CD4-positive, CD25-positive, alpha-beta regulatory T cell (primary cell): ENCODE measurements around the gene FNDC4. TPM values are rescaled to one million over a fixed set of nuclear protein-coding genes. Genes with fewer than 3 reads are reported as not detected.
A peak's percentile ranks its signal among the peaks of the same experiment; 100 is the strongest.

Source experiments
- ATAC-seq, 2 donors: fragments of 150-1000 bp; cut with Tn5 transposase; one replicate each; pipeline ENCODE4 v1.10.0; 2021; ENCODE audit warnings: low read depth in 2 of 2, moderate number of reproducible peaks in 2 of 2, moderate library complexity in 1 of 2
- DNase-seq, 3 donors: peaks; one replicate each; pipeline versions ENCODE4 v3.0.0 to v3.0.0-alpha.2; 2012 to 2022; ENCODE audit warnings: mixed read lengths in 1 of 3
- H3K27ac ChIP-seq: one replicate; pipeline ENCODE4 v1.7.0; 2013; ENCODE audit warnings: mild to moderate bottlenecking, low read length; ENCODE audit not compliant: insufficient read depth, poor library complexity, severe bottlenecking
- H3K27me3 ChIP-seq: one replicate; pipeline ENCODE4 v1.7.0; 2013; ENCODE audit warnings: low read length; ENCODE audit not compliant: control insufficient read depth, insufficient read depth
- H3K36me3 ChIP-seq: one replicate; pipeline ENCODE4 v1.7.0; 2013; ENCODE audit warnings: mild to moderate bottlenecking, low read length, moderate library complexity; ENCODE audit not compliant: control insufficient read depth, insufficient read depth
- H3K4me1 ChIP-seq: 2 replicates; pipeline ENCODE4 v1.7.0; 2013; ENCODE audit warnings: mild to moderate bottlenecking, low read length; ENCODE audit not compliant: insufficient read depth, control insufficient read depth, poor library complexity, severe bottlenecking
- H3K4me3 ChIP-seq: one replicate; pipeline ENCODE4 v1.7.0; 2013; ENCODE audit warnings: low read depth, mild to moderate bottlenecking, low read length, moderate library complexity
- H3K9me3 ChIP-seq, 2 experiments: 1 replicate in 1 of 2; 2 replicates in 1 of 2; pipeline ENCODE4 v1.7.0; 2013; ENCODE audit warnings: low read length in 2 of 2, mild to moderate bottlenecking in 1 of 2, moderate library complexity in 1 of 2; ENCODE audit not compliant: control insufficient read depth in 2 of 2
- H3K27ac Mint-ChIP-seq, 3 donors: one replicate each; pipeline ENCODE4 v1.8.0; 2020 to 2022; ENCODE audit warnings: mild to moderate bottlenecking in 3 of 3, mixed read lengths in 3 of 3, moderate library complexity in 2 of 3
- H3K27me3 Mint-ChIP-seq: one replicate; pipeline ENCODE4 v1.8.0; 2022; ENCODE audit warnings: mild to moderate bottlenecking, mixed read lengths
- H3K36me3 Mint-ChIP-seq: one replicate; pipeline ENCODE4 v1.8.0; 2020; ENCODE audit warnings: mixed read lengths
- H3K4me1 Mint-ChIP-seq, 4 donors: one replicate each; pipeline ENCODE4 v1.8.0; 2020 to 2022; ENCODE audit warnings: mixed read lengths in 4 of 4, mild to moderate bottlenecking in 1 of 4
- H3K4me3 Mint-ChIP-seq, 4 donors: one replicate each; pipeline ENCODE4 v1.8.0; 2020 to 2022; ENCODE audit warnings: mild to moderate bottlenecking in 4 of 4, mixed read lengths in 4 of 4, moderate library complexity in 3 of 4
- H3K9me3 Mint-ChIP-seq, 7 donors: one replicate each; pipeline ENCODE4 v1.8.0; 2020 to 2022; ENCODE audit warnings: mixed read lengths in 7 of 7, mild to moderate bottlenecking in 3 of 7, moderate library complexity in 2 of 7
- polyA plus RNA-seq, 4 donors: library from polyadenylated mRNA; unstranded; fragments of 300-500 nt; fragmentation: Illumina TruSeq; gene quantifications; one replicate each; pipeline ENCODE4 v1.2.3, GENCODE V29; 2021
- total RNA-seq: library from RNA; stranded (reverse); gene quantifications from one replicate; pipeline ENCODE4 v1.2.3, GENCODE V29; 2022

The FNDC4 gene
- total and polyA plus RNA-seq, 5 donors from 2014 or later = 0.39 TPM; not detected in 4

- Mint-ChIP-seq H3K36me3 (peaks cover 12% of the 10 kb centered on the region), H3K27me3 (no peaks in the 10 kb centered on the region), H3K4me3 (no peak overlapping the region), H3K27ac (peak overlapping the region in 1 of 3 donors; percentile 38), H3K9me3 (no peaks in the 10 kb centered on the region), H3K4me1 (peaks cover 0 to 5% (median 0%) of the 10 kb centered on the region in 4 donors)
- Histone ChIP-seq H3K27ac (no peak overlapping the region), H3K9me3 (no peaks in the 10 kb centered on the region), H3K4me1 (no peaks in the 10 kb centered on the region), H3K27me3 (no peaks in the 10 kb centered on the region), H3K36me3 (no peaks in the 10 kb centered on the region), H3K4me3 (no peak overlapping the region)
- ATAC-seq (no peak), DNase-seq (no peak)
Observed at GRCh38 chr2:27453968-27454367, 41.0 kb downstream of the FNDC4 start.

GRCh38 chr2:27451095-27451494 lies 43.9 kb downstream of the FNDC4 start:
- no peaks in the 10 kb centered on the region for H3K36me3 ChIP-seq
- no peaks in the 10 kb centered on the region for H3K4me1 ChIP-seq
- Mint-ChIP-seq H3K36me3 (peaks cover 18% of the 10 kb centered on the region), H3K4me1 (peaks cover 0 to 5% (median 2%) of the 10 kb centered on the region in 4 donors), H3K27me3 (no peaks in the 10 kb centered on the region), H3K27ac (peak overlapping the region in 1 of 3 donors; percentile 74), H3K9me3 (no peaks in the 10 kb centered on the region), H3K4me3 (no peak overlapping the region)
- H3K9me3 ChIP-seq = no peaks in the 10 kb centered on the region
- ATAC-seq (no peak), DNase-seq (no peak)
- H3K27ac ChIP-seq = no peak overlapping the region
- H3K4me3 ChIP-seq = no peak overlapping the region
- H3K27me3 ChIP-seq = no peaks in the 10 kb centered on the region

DNA sequence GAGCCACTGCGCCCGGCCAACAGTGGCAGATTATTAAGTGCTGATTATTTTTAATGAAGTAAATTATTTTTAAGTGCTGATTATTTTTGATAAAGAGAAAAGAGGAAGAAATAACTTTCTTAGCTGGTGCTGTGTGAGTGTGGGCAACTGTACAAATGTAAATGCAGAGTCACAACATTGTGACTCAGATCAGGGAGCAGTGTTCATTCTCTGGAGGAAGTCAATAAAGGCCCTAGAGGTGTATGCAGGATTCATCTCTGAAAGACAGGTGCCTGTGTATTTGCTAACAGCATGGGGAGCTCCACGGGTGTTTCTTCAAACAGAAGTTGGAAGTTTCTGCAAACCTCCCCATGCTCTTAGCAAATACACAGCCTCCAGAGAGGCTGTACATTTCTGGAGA lies 46.6 kb downstream of the FNDC4 start:
- Mint-ChIP-seq H3K4me1 (peaks cover 0 to 6% (median 2%) of the 10 kb centered on the region in 4 donors), H3K9me3 (no peaks in the 10 kb centered on the region), H3K36me3 (peaks cover 18% of the 10 kb centered on the region), H3K4me3 (no peak overlapping the region), H3K27ac (peak overlapping the region in 1 of 3 donors; percentile 42), H3K27me3 (no peaks in the 10 kb centered on the region)
- peaks cover 3% of the 10 kb centered on the region for H3K36me3 ChIP-seq
- ATAC-seq (no peak), DNase-seq (no peak)
- H3K4me1 ChIP-seq = no peaks in the 10 kb centered on the region
- no peak overlapping the region for H3K27ac ChIP-seq
- no peaks in the 10 kb centered on the region for H3K9me3 ChIP-seq
- no peaks in the 10 kb centered on the region for H3K27me3 ChIP-seq
- H3K4me3 ChIP-seq = no peak overlapping the region

- ATAC-seq = no peak
- no peak overlapping the region for H3K27ac ChIP-seq
- Mint-ChIP-seq H3K27me3 (no peaks in the 10 kb centered on the region), H3K4me1 (peaks cover 0 to 6% (median 3%) of the 10 kb centered on the region in 4 donors), H3K4me3 (no peak overlapping the region), H3K9me3 (no peaks in the 10 kb centered on the region), H3K36me3 (peaks cover 32% of the 10 kb centered on the region), H3K27ac (peak overlapping the region in 2 of 3 donors; percentile 20 to 58)
- H3K36me3 ChIP-seq = peaks cover 18% of the 10 kb centered on the region
- DNase-seq = peak in 1 of 3 donors; percentile 57
- no peak overlapping the region for H3K4me3 ChIP-seq
- no peaks in the 10 kb centered on the region for H3K9me3 ChIP-seq
- no peaks in the 10 kb centered on the region for H3K4me1 ChIP-seq
- H3K27me3 ChIP-seq = no peaks in the 10 kb centered on the region
Observed at GRCh38 chr2:27446057-27446456, 48.9 kb downstream of the FNDC4 start.

GRCh38 chr2:27445615-27446014 lies 49.4 kb downstream of the FNDC4 start:
- Histone ChIP-seq H3K27ac (no peak overlapping the region), H3K27me3 (no peaks in the 10 kb centered on the region), H3K36me3 (peaks cover 23% of the 10 kb centered on the region), H3K4me1 (no peaks in the 10 kb centered on the region), H3K9me3 (no peaks in the 10 kb centered on the region), H3K4me3 (no peak overlapping the region)
- no peaks in the 10 kb centered on the region for H3K9me3 Mint-ChIP-seq
- H3K27me3 Mint-ChIP-seq = no peaks in the 10 kb centered on the region
- peaks cover 36% of the 10 kb centered on the region for H3K36me3 Mint-ChIP-seq
- H3K27ac Mint-ChIP-seq = peak overlapping the region in 1 of 3 donors; percentile 58
- ATAC-seq (no peak), DNase-seq (no peak)
- no peak overlapping the region for H3K4me3 Mint-ChIP-seq
- H3K4me1 Mint-ChIP-seq = peaks cover 0 to 6% (median 2%) of the 10 kb centered on the region in 4 donors

- Histone ChIP-seq H3K4me3 (no peak overlapping the region), H3K36me3 (peaks cover 28% of the 10 kb centered on the region), H3K27ac (no peak overlapping the region), H3K9me3 (no peaks in the 10 kb centered on the region), H3K27me3 (no peaks in the 10 kb centered on the region), H3K4me1 (no peaks in the 10 kb centered on the region)
- no peaks in the 10 kb centered on the region for H3K9me3 Mint-ChIP-seq
- no peak for DNase-seq
- peaks cover 41% of the 10 kb centered on the region for H3K36me3 Mint-ChIP-seq
- peaks cover 0 to 6% (median 2%) of the 10 kb centered on the region in 4 donors for H3K4me1 Mint-ChIP-seq
- no peak overlapping the region for H3K27ac Mint-ChIP-seq
- no peak for ATAC-seq
- H3K4me3 Mint-ChIP-seq = no peak overlapping the region
- H3K27me3 Mint-ChIP-seq = no peaks in the 10 kb centered on the region
Observed at GRCh38 chr2:27445155-27445554, 49.8 kb downstream of the FNDC4 start.

GRCh38 chr2:27442920-27443282 lies 52.1 kb downstream of the FNDC4 start:
- no peak for DNase-seq
- Mint-ChIP-seq H3K27me3 (no peaks in the 10 kb centered on the region), H3K36me3 (peaks cover 51% of the 10 kb centered on the region), H3K27ac (no peak overlapping the region), H3K9me3 (no peaks in the 10 kb centered on the region), H3K4me3 (no peak overlapping the region), H3K4me1 (peaks cover 0 to 6% (median 2%) of the 10 kb centered on the region in 4 donors)
- no peak overlapping the region for H3K27ac ChIP-seq
- no peak for ATAC-seq
- H3K9me3 ChIP-seq = no peaks in the 10 kb centered on the region
- H3K4me3 ChIP-seq = no peak overlapping the region
- no peaks in the 10 kb centered on the region for H3K27me3 ChIP-seq
- no peaks in the 10 kb centered on the region for H3K4me1 ChIP-seq
- peaks cover 49% of the 10 kb centered on the region for H3K36me3 ChIP-seq
